Loucy (cell line): ENCODE data around the gene PTPRB.

Experiments
- H2AFZ ChIP-seq: fragments of 200-600 bp; sonication (generic); 2 replicates; pipeline ENCODE4 v1.6.0; 2016; ENCODE audit warnings: antibody characterized with exemption, mild to moderate bottlenecking, low read length, moderate library complexity
- H3F3A ChIP-seq: fragments of 200-600 bp; 2 replicates; pipeline ENCODE4 v1.6.0; 2016; ENCODE audit warnings: antibody characterized with exemption, low read depth, mild to moderate bottlenecking
- H3K27me3 ChIP-seq: fragments of 200-600 bp; sonication (generic); 2 replicates; pipeline ENCODE4 v1.6.1; 2014; ENCODE audit warnings: low read length, mild to moderate bottlenecking; ENCODE audit not compliant: insufficient read depth, poor library complexity, severe bottlenecking
- H3K36me3 ChIP-seq: fragments of 200-600 bp; sonication (generic); 2 replicates; pipeline ENCODE4 v1.6.1; 2016; ENCODE audit warnings: low read length; ENCODE audit not compliant: insufficient read depth
- H3K4me1 ChIP-seq: fragments of 200-600 bp; sonication (generic); 2 replicates; pipeline ENCODE4 v1.5.1; 2014; ENCODE audit warnings: low read length, mild to moderate bottlenecking; ENCODE audit not compliant: insufficient read depth, poor library complexity, severe bottlenecking
- H3K4me2 ChIP-seq: fragments of 200-600 bp; sonication (generic); 2 replicates; pipeline ENCODE4 v1.6.0; 2014; ENCODE audit warnings: antibody characterized with exemption, low read length, low read depth, mild to moderate bottlenecking; ENCODE audit not compliant: poor library complexity, severe bottlenecking
- H3K4me3 ChIP-seq: fragments of 200-600 bp; sonication (generic); 2 replicates; pipeline ENCODE4 v1.5.1; 2014; ENCODE audit warnings: low read length, mild to moderate bottlenecking, mixed read lengths; ENCODE audit not compliant: poor library complexity, severe bottlenecking
- H3K79me2 ChIP-seq: fragments of 200-600 bp; sonication (generic); 2 replicates; pipeline ENCODE4 v1.6.1; 2014; ENCODE audit warnings: low read length; ENCODE audit not compliant: insufficient read depth
- H3K9ac ChIP-seq: fragments of 200-600 bp; sonication (generic); 2 replicates; pipeline ENCODE4 v1.6.0; 2014; ENCODE audit warnings: mild to moderate bottlenecking, low read depth, low read length, moderate library complexity; ENCODE audit not compliant: poor library complexity, severe bottlenecking
- H3K9me2 ChIP-seq: fragments of 200-600 bp; sonication (generic); replicated peaks from 2 replicates; pipeline ENCODE4 v1.6.1; 2016; ENCODE audit warnings: low read depth, low read length, mixed read lengths
- H3K9me3 ChIP-seq: fragments of 200-600 bp; sonication (generic); 2 replicates; pipeline ENCODE4 v1.6.1; 2014; ENCODE audit warnings: mild to moderate bottlenecking, antibody characterized with exemption, low read length, low read depth; ENCODE audit not compliant: insufficient read depth
- H4K20me1 ChIP-seq: fragments of 200-600 bp; sonication (generic); 2 replicates; pipeline ENCODE4 v1.6.0; 2014; ENCODE audit warnings: antibody characterized with exemption, low read length, mild to moderate bottlenecking; ENCODE audit not compliant: insufficient read depth, poor library complexity, severe bottlenecking
- CTCF ChIP-seq: fragments of 200-600 bp; sonication (generic); conservative IDR thresholded peaks from 2 replicates; pipeline ENCODE4 v1.5.1; 2014; ENCODE audit warnings: mild to moderate bottlenecking, antibody characterized with exemption, low read length
- EZH2phosphoT487 ChIP-seq: fragments of 200-600 bp; IDR thresholded peaks from 2 replicates; pipeline ENCODE4 v1.6.1; 2018; ENCODE audit warnings: antibody characterized with exemption, mild to moderate bottlenecking, moderate library complexity, borderline replicate concordance

Gene PTPRB

GRCh38 chr12:70466753-70467152, 170.5 kb downstream of the PTPRB start:
- no peak overlapping the region for H3K9ac ChIP-seq
- no peaks in the 10 kb centered on the region for H3F3A ChIP-seq
- H3K4me2 ChIP-seq = no peak overlapping the region
- no peaks in the 10 kb centered on the region for H3K4me1 ChIP-seq
- no peaks in the 10 kb centered on the region for H3K27me3 ChIP-seq
- H4K20me1 ChIP-seq = no peaks in the 10 kb centered on the region
- H3K9me2 ChIP-seq = no peaks in the 10 kb centered on the region
- H2AFZ ChIP-seq = no peak overlapping the region
- peaks cover 11% of the 10 kb centered on the region; the same call in 1 of the 2 replicates for H3K9me3 ChIP-seq
- no peaks in the 10 kb centered on the region for H3K79me2 ChIP-seq
- TF ChIP-seq CTCF (no peak), EZH2phosphoT487 (no peak)
- no peak overlapping the region for H3K4me3 ChIP-seq
- no peaks in the 10 kb centered on the region for H3K36me3 ChIP-seq
